GM12892 (cell line): Measurements from ENCODE around the gene DTD1.
A peak's percentile ranks its signal among the peaks of the same experiment; 100 is the strongest.

Experiments
- DNase-seq: peaks from one replicate; pipeline ENCODE4 v3.0.0; 2011; ENCODE audit not compliant: insufficient read length
- FAIRE-seq: peaks from 2 replicates; lab custom pipeline; 2011; peaks lifted over from hg19 to GRCh38; lab: Jason Lieb, UNC
- POLR2A ChIP-seq: IDR thresholded peaks from 2 replicates; pipeline ENCODE4 v1.6.1; 2011; ENCODE audit warnings: low read depth, low read length, control low read depth
- POLR2AphosphoS5 ChIP-seq: IDR thresholded peaks from 2 replicates; pipeline ENCODE4 v1.6.1; 2011; ENCODE audit warnings: low read depth, low read length, control low read depth
- TAF1 ChIP-seq: IDR thresholded peaks from 2 replicates; pipeline ENCODE4 v1.6.1; 2011; ENCODE audit warnings: low read depth, mild to moderate bottlenecking, control low read depth, low read length, borderline replicate concordance

Gene DTD1

DNA sequence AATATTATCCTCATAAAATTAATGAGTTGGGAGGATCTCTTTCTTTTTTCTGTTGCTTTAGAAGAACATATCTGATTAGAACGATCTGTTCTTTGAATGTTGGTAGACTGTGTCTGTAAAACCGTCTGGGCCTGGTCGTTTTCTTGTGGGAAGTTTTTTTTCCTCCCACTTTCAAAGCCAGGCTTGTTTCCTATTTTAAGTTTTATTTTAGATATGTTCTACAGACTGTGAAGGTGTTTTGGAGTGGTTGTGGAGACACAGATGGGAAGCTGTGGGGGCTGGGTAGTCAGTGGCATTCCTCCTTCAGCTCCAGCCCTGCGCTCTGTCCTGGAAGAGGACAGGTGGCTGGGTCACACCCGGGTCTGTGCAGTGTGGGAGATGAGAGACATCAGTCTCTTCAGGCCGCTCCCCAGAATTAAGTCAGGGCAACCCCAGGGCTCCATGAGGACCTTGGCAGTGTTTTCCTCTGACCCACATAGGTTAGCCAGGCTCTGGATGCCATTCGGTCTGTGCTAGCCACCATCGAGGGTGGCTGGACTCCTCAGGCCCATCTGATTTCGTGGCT is 133.8 kb downstream of the DTD1 start:
- DNase-seq: no peak
- no peak for FAIRE-seq
- TF ChIP-seq TAF1 (no peak), POLR2A (no peak), POLR2AphosphoS5 (no peak)

DNA sequence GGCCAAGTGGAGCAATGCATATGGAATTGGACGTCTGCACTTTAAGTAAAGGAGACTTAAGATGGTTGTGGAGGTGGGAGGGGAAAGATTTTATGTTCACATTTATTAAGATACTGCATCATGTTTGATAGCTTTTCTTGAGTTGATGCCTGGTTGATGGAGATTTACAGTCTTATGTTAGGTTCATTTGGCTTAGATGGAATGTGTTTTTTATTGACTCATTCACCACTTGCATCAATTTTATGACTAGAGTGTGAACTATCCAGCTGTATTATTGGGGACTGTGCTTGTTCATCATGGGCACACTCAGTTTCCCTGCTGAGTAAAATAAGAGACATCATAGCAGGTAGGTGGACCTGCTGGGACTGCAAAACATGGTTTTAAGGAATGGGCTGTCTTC is 134.5 kb downstream of the DTD1 start:
- no peak for DNase-seq
- no peak for FAIRE-seq

DNA sequence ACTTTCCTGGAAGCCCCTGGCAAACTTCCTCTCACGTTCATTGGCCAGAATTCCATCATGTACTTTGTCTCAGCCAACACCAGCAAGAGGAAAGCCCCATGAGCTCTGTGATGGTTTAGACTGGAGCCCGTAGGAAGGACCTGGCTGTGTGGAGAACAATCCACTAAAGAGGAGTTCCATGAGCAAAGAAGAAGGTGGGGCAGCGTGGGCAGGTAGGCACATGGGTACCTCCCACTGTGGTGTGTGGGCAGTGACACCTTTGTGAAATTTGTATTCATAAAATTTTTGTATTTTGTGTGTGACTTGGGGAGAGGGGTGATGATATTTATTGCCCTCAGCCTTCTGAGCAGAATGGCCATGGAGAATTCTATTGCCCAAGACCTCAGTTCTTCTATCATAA is 136.2 kb downstream of the DTD1 start:
- FAIRE-seq: no peak
- DNase-seq: no peak
- no peak for TF ChIP-seq POLR2A
- TF ChIP-seq TAF1: no peak
- TF ChIP-seq POLR2AphosphoS5: no peak

More for the DNA sequence above, 134.5 kb downstream of the DTD1 start:
- no peak for TF ChIP-seq POLR2A
- TF ChIP-seq TAF1: no peak
- TF ChIP-seq POLR2AphosphoS5: no peak

DNA sequence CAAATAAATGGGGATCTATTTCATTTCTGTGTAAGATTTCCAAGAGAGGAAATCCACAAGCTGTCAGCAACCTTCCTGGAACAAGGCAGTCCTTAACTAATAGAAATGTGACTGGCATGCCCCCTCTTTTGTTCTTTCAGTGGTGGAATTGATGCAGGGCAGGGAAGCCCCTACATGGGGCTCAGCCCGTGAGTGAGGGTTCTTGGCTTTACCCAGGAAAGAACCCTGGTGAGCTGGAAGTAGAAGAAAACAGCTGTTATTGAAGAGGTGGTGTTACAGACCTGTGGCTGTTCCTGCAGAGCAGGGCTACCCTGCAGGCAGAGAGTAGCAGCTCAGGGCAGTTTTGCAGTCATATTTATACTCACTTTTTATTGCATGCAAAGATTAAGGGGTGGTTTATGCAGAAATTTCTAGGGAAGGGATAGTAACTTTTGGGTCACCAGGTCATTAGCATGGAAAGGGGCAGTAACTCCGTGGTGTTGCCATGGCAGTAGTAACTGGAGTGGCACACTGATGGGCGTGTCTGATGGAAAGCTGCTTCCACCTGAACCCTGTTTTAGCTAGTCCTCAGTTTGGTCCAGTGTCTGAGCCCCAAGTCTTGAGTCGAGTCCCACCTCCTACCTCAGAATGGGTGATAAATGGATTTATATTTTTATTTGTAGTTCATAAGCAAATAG is 137.1 kb downstream of the DTD1 start:
- FAIRE-seq (no peak), DNase-seq (no peak)
- TF ChIP-seq TAF1 (no peak), POLR2A (no peak), POLR2AphosphoS5 (no peak)

DNA sequence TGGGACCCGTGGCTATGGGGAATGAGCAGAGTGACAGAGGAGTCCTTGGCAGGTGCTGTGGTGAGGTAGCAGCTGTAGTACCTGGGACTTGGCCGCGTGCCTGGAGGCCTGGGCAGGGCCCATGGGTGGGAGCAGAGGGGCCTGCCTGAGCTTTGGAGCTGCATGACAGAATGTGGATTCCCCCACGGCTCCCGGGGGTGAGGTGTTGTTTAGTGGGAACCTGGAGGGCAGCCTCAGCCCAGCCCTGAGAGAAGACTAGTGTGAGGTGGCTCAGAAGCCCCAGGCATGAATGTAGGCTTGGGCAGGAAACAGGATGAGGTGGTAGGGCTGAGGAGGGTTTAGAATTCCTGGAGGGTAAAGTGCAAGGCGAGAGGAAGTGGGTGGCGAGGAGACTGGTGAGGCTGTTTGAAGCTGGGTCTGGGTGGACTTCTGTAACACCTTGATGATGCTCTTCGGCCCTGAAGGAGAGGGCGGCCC is 139.2 kb downstream of the DTD1 start:
- DNase-seq: no peak

DNA sequence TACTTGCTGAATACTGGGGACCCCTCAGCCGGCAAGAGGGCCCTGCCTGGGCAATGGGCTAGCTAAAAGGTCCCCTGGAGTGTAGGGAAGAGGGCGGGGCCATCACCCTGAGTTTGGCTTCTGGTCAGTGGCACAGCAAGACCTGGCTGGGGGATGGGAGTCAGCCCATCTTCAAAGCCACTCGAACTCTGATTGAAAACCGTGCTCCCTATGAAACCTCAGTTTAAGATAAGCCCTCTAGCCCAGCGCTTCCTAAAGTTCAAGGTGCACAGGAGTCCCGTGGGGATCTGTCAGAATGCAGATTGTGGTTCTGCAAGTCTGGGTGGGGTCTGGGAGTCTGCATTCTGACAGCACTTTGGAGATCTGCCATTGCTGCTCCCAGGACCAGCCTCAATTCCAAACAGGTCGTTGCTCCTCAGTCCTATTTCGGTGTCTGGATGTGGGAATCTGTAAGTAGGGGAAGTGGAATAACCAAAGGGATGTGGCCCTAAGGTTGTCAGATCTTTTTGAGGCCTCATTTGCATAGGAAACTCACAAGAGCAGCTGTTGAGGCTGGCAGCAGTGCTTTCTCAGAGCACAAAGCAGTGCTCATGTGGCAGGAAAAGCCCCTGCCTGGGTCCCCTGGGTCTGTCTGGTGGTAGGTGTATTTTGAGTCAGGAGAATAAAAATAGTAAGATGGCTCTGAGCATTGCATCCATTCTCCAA is 140.5 kb downstream of the DTD1 start:
- DNase-seq (no peak), FAIRE-seq (peak; percentile 70)
- TF ChIP-seq POLR2AphosphoS5 (no peak), TAF1 (no peak), POLR2A (no peak)

More for the DNA sequence above, 139.2 kb downstream of the DTD1 start:
- no peak for TF ChIP-seq POLR2AphosphoS5
- no peak for TF ChIP-seq TAF1
- no peak for TF ChIP-seq POLR2A
- no peak for FAIRE-seq

DNA sequence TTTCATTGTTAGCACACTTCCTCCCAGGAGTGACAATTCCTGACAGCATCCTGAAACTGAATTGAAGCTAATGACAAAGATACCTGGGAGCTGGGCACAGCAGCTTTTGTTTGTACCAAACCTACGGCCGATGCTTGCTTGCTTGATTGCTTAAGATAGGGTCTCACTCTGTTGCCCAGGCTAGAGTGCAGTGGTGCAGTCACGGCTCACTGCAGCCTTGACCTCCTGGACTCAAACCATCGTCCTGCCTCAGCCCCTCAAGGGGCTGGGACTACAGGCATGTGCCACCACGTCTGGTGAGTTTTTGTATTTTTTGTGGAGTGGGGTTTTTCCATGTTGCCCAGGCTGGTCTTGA is 141.0 kb downstream of the DTD1 start:
- FAIRE-seq (peak; percentile 51), DNase-seq (no peak)
- no peak for TF ChIP-seq POLR2AphosphoS5
- no peak for TF ChIP-seq POLR2A
- no peak for TF ChIP-seq TAF1

DNA sequence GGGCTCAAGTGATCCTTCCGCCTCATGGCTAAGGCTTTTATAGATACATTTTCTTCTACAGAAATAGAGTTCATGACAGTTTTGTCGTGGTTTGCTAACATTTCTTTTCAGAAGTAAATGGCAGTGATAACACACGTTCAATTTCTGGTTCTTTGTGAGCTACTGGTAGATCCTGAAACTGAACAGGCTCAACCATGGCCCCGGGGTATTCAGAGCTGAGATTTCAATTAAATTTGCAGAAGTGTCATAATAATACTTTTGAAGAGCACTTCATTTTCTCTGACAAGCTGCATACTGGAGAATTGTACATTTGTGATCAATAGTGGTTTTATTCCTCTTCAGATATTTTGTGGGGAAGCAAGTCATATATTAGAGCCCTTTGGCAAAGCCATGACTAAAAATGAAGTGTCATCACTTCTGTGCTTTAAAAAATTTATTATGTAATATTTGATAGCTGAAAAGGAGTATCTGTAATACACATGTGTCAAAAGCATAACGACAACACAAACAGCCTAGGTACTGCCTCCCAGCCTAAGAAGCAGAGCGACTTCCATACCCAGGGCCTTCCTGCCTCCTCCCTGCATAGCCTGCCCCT is 141.5 kb downstream of the DTD1 start:
- TF ChIP-seq POLR2A (no peak), POLR2AphosphoS5 (no peak), TAF1 (no peak)
- FAIRE-seq: no peak
- DNase-seq: no peak

DNA sequence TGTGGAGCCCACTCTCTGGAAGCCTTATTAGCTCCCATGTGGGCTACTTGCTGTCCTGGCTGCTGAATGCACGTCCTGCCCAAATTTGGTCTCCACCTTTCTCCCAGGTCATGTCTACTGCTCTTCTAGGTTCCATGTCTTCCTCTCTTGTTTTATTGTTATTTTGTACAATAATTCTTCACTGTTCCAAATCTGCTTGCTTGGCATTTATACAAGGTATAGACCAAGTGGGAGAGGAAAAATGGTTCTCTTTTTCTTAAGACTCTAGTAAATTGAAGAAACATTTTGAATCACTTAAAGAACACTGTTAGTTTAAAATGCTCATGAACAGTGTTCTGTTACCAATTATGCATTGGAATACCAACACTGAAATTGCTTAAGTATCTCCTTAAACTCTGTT is 144.1 kb downstream of the DTD1 start:
- TF ChIP-seq TAF1 (no peak), POLR2A (no peak), POLR2AphosphoS5 (no peak)
- DNase-seq (no peak), FAIRE-seq (no peak)

DNA sequence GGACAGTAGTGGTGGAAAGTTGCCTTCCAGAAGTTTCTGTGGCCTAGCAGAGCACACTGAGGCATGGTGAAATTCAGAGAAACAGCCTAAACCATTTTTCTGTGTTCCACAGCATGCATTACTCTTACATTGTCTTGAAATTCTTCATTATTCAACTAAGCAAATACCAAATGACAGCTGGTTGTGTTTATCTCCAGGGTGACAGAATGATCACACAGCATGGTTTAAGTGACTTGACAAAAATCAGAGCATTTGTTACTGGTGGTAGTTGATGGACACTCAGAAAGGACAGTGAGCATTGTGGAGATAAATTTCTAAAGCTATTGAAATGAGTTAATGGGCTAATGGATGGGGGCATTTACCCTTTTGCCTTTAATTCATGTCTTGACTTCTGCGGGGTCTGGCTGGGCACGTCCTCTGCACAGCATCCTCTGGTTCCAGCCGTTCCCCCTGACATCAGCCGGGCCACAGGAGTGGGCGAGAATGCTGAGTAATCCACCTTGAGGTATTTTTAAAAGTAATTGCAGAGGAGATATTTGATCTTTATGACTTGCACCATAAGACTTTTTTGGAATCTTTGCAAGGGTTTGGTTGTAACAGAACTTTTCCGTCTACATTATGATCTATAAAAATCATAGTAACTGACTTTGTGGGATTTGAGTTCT is 146.8 kb downstream of the DTD1 start:
- DNase-seq (no peak), FAIRE-seq (no peak)
- no peak for TF ChIP-seq POLR2A
- no peak for TF ChIP-seq POLR2AphosphoS5
- no peak for TF ChIP-seq TAF1

DNA sequence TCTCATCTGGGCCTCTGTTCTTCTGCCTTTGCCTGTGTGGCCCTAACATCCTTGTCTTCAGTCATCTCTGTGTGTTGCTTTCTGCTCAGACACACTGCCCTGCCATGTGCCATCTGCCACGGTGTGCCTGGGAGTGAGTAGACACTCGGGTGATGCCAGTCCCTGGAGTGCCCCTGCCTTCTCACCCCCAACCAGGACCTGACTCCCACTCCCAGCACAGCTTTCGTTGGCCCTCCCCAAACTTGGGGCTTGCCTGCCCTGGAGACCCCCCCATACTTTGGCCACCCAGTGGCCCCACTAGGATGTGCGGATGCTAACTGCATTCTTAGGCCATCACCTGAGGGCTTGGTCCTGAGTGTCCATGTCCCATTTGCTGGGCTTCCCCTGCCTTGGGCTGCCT is 149.3 kb downstream of the DTD1 start:
- FAIRE-seq (no peak), DNase-seq (no peak)
- TF ChIP-seq TAF1 (no peak), POLR2A (no peak), POLR2AphosphoS5 (no peak)
